Diencephalon (tissue), 1 donor: ENCODE results near the gene AAGAB. TPM values are rescaled to one million over a fixed set of nuclear protein-coding genes. Genes with fewer than 3 reads are reported as not detected.

ENCODE experiments used
- total RNA-seq: library from RNA; depleted of rRNA; stranded (reverse); fragments of >200 nt; gene quantifications from one replicate; pipeline ENCODE4 v1.2.3, GENCODE V29; 2014

AAGAB gene, protein sequence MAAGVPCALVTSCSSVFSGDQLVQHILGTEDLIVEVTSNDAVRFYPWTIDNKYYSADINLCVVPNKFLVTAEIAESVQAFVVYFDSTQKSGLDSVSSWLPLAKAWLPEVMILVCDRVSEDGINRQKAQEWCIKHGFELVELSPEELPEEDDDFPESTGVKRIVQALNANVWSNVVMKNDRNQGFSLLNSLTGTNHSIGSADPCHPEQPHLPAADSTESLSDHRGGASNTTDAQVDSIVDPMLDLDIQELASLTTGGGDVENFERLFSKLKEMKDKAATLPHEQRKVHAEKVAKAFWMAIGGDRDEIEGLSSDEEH
- 54.0 TPM for total RNA-seq

GRCh38 chr15:67254238-67255175 lies at the start of gene AAGAB, which contains the start of gene IQCH:
Gene AAGAB, minus strand, starts transcription at chr15:67254661. Its CDS starts 30 bp downstream, at chr15:67254631.
Gene IQCH, plus strand, starts transcription at chr15:67254786. Its CDS starts 111 bp downstream, at chr15:67254897.

Other genes starting within 250 kb of the AAGAB start
- 5.8 TPM for gene SMAD3, start 189.1 kb downstream of the AAGAB start, total RNA-seq
- gene IQCH, start 125 bp upstream of the AAGAB start, total RNA-seq: 7.8 TPM